ENCODE data around the gene ELAVL2. TPM values are rescaled to one million over a fixed set of nuclear protein-coding genes. Genes with fewer than 3 reads are reported as not detected.

ELAVL2 gene
- total and polyA plus RNA-seq, 4 donors, result 0.02 to 1.7 TPM; not detected in 2

DNA sequence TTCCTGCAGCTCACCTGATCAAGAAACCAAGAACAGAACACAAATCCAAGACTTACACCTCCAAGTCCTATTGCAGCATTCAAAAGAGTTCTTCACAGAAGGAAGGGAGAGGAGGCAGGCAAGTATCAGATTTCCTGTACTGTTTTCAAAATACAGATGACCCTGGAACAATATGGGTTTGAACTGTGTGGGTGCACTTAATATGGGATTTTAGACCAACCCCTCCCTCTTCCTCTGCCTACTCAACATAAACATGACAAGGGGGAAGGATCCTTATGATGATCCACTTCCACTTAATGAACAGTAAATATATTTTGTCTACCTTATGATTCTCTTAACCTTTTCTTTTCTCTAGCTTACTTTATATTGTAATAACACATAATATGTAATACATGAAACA, 104.6 kb downstream of the ELAVL2 start:
- DNase-seq (no peak), ATAC-seq (ENCODE audit: insufficient read depth, low FRiP score) (no peak)
- Histone ChIP-seq H3K4me1 (ENCODE audit: control insufficient read depth in 5 of 5, insufficient read depth in 5 of 5, low read length in 5 of 5) (no peaks in the 10 kb centered on the region), H3K27ac (ENCODE audit: low read depth in 1 of 2, low read length in 1 of 2) (no peak overlapping the region), H3K9me3 (ENCODE audit: control insufficient read depth in 4 of 4, insufficient read depth in 3 of 4, low read length in 3 of 4) (no peaks in the 10 kb centered on the region), H3K36me3 (ENCODE audit: control insufficient read depth in 4 of 4, insufficient read depth in 4 of 4, low read length in 4 of 4) (no peaks in the 10 kb centered on the region), H3K4me3 (no peak overlapping the region), H3K27me3 (ENCODE audit: control insufficient read depth in 3 of 3, insufficient read depth in 3 of 3, low read length in 2 of 3) (no peaks in the 10 kb centered on the region), H3K9ac (ENCODE audit: insufficient read depth in 1 of 2, low read length in 2 of 2) (no peak overlapping the region)
- TF ChIP-seq CTCF (IDR thresholded peaks at IDR 0.05; ENCODE audit: control extremely low read depth, extremely low read depth), result no peak

GRCh38 chr9:23717505-23717904, 108.5 kb downstream of the ELAVL2 start:
- no peak overlapping the region for H3K27ac ChIP-seq (ENCODE audit: low read depth in 1 of 2, low read length in 1 of 2)
- H3K4me1 ChIP-seq (ENCODE audit: control insufficient read depth in 5 of 5, insufficient read depth in 5 of 5, low read length in 5 of 5), result peaks cover 0 to 9% (median 0%) of the 10 kb centered on the region in 5 donors
- 89% methylated on average over 2 of the region's 2 CpGs for WGBS, 2 donors
- ATAC-seq (ENCODE audit: insufficient read depth, low FRiP score), result no peak
- H3K4me3 ChIP-seq, result no peak overlapping the region
- no peak overlapping the region for H3K9ac ChIP-seq (ENCODE audit: insufficient read depth in 1 of 2, low read length in 2 of 2)
- no peaks in the 10 kb centered on the region for H3K27me3 ChIP-seq (ENCODE audit: control insufficient read depth in 3 of 3, insufficient read depth in 3 of 3, low read length in 2 of 3)
- no peaks in the 10 kb centered on the region for H3K36me3 ChIP-seq (ENCODE audit: control insufficient read depth in 4 of 4, insufficient read depth in 4 of 4, low read length in 4 of 4)
- no peak for DNase-seq
- no peaks in the 10 kb centered on the region for H3K9me3 ChIP-seq (ENCODE audit: control insufficient read depth in 4 of 4, insufficient read depth in 3 of 4, low read length in 3 of 4)
- TF ChIP-seq CTCF (IDR thresholded peaks at IDR 0.05; ENCODE audit: control extremely low read depth, extremely low read depth), result no peak

DNA sequence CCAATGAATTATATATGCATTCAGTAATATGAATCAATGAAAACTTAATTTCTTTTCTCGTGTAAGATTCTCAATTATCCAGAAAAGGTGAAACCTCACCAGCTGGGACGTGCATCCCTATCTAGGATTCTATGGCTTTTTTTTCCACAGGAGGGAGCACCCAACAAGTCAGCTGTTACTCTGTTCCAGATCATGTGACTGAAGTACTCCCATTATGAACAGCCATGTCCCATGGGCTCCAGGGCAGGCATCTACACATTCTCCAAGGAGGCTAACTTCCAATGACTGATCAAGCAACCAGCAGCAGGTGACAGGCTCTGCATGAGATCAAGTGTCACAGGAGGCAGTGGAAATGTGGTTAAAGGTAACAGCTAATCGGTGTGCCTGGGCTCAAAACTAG, 118.8 kb downstream of the ELAVL2 start:
- WGBS, 2 donors, result 86 to 94% methylated on average over 3 of the region's 3 CpGs
- Histone ChIP-seq H3K27me3 (ENCODE audit: control insufficient read depth in 3 of 3, insufficient read depth in 3 of 3, low read length in 2 of 3) (no peaks in the 10 kb centered on the region), H3K9ac (ENCODE audit: insufficient read depth in 1 of 2, low read length in 2 of 2) (no peak overlapping the region), H3K4me1 (ENCODE audit: control insufficient read depth in 5 of 5, insufficient read depth in 5 of 5, low read length in 5 of 5) (no peaks in the 10 kb centered on the region), H3K36me3 (ENCODE audit: control insufficient read depth in 4 of 4, insufficient read depth in 4 of 4, low read length in 4 of 4) (no peaks in the 10 kb centered on the region), H3K4me3 (no peak overlapping the region), H3K27ac (ENCODE audit: low read depth in 1 of 2, low read length in 1 of 2) (no peak overlapping the region), H3K9me3 (ENCODE audit: control insufficient read depth in 4 of 4, insufficient read depth in 3 of 4, low read length in 3 of 4) (no peaks in the 10 kb centered on the region)
- TF ChIP-seq CTCF (IDR thresholded peaks at IDR 0.05; ENCODE audit: control extremely low read depth, extremely low read depth), result no peak
- DNase-seq, result no peak
- ATAC-seq (ENCODE audit: insufficient read depth, low FRiP score), result no peak

- no peak overlapping the region for H3K27ac ChIP-seq (ENCODE audit: low read depth in 1 of 2, low read length in 1 of 2)
- DNase-seq (no peak), ATAC-seq (ENCODE audit: insufficient read depth, low FRiP score) (no peak)
- no peaks in the 10 kb centered on the region for H3K27me3 ChIP-seq (ENCODE audit: control insufficient read depth in 3 of 3, insufficient read depth in 3 of 3, low read length in 2 of 3)
- H3K9me3 ChIP-seq (ENCODE audit: control insufficient read depth in 4 of 4, insufficient read depth in 3 of 4, low read length in 3 of 4), result no peaks in the 10 kb centered on the region
- 79 to 90% methylated on average over 3 of the region's 3 CpGs for WGBS, 2 donors
- no peak overlapping the region for H3K4me3 ChIP-seq
- H3K9ac ChIP-seq (ENCODE audit: insufficient read depth in 1 of 2, low read length in 2 of 2), result no peak overlapping the region
- H3K36me3 ChIP-seq (ENCODE audit: control insufficient read depth in 4 of 4, insufficient read depth in 4 of 4, low read length in 4 of 4), result no peaks in the 10 kb centered on the region
- no peaks in the 10 kb centered on the region for H3K4me1 ChIP-seq (ENCODE audit: control insufficient read depth in 5 of 5, insufficient read depth in 5 of 5, low read length in 5 of 5)
- no peak for TF ChIP-seq CTCF (IDR thresholded peaks at IDR 0.05; ENCODE audit: control extremely low read depth, extremely low read depth)
These were observed 123.6 kb downstream of the ELAVL2 start for GRCh38 chr9:23702311-23702922.
